Neural cell (in vitro differentiated cells): Measurements from ENCODE around the gene KRT222. TPM values are rescaled to one million over a fixed set of nuclear protein-coding genes. Genes with fewer than 3 reads are reported as not detected.

ENCODE experiments used
- H2AFZ ChIP-seq: fragments of 200-600, 300-800 bp; sonication (generic), shearing (Covaris generic); 2 replicates; pipeline ENCODE4 v1.6.0; 2014; ENCODE audit warnings: low read depth, mild to moderate bottlenecking, antibody characterized with exemption, low read length, moderate library complexity
- H3F3A ChIP-seq: fragments of 200-600 bp; shearing (Covaris generic); 2 replicates; pipeline ENCODE4 v1.6.1; 2016; ENCODE audit warnings: mild to moderate bottlenecking, moderate library complexity, mixed read lengths, antibody characterized with exemption, low read length; ENCODE audit not compliant: insufficient read depth, poor library complexity, severe bottlenecking
- H3K27ac ChIP-seq: fragments of 200-600, 300-800 bp; sonication (generic), shearing (Covaris generic); 2 replicates; pipeline ENCODE4 v1.5.1; 2014; ENCODE audit warnings: mild to moderate bottlenecking, low read length, moderate library complexity
- H3K27me3 ChIP-seq: fragments of 300-800, 200-600 bp; sonication (generic), shearing (Covaris generic); 2 replicates; pipeline ENCODE4 v1.6.0; 2014; ENCODE audit warnings: mild to moderate bottlenecking, low read depth, low read length, moderate library complexity; ENCODE audit not compliant: insufficient read depth
- H3K36me3 ChIP-seq: fragments of 300-800, 200-600 bp; sonication (generic), shearing (Covaris generic); 2 replicates; pipeline ENCODE4 v1.5.1; 2014; ENCODE audit warnings: mild to moderate bottlenecking, antibody characterized with exemption, low read length, moderate library complexity; ENCODE audit not compliant: insufficient read depth
- H3K4me2 ChIP-seq: fragments of 300-800, 200-600 bp; sonication (generic), shearing (Covaris generic); 2 replicates; pipeline ENCODE4 v1.6.0; 2014; ENCODE audit warnings: mild to moderate bottlenecking, low read length
- H3K4me3 ChIP-seq: fragments of 300-800, 200-600 bp; sonication (generic), shearing (Covaris generic); 2 replicates; pipeline ENCODE4 v1.5.1; 2014; ENCODE audit warnings: mild to moderate bottlenecking, low read length, moderate library complexity
- H3K79me2 ChIP-seq: fragments of 200-600 bp; shearing (Covaris generic); replicated peaks from 2 replicates; pipeline ENCODE4 v1.6.0; 2014; ENCODE audit warnings: mild to moderate bottlenecking, low read length, moderate library complexity; ENCODE audit not compliant: insufficient read depth
- H3K9ac ChIP-seq: fragments of 300-800, 200-600 bp; sonication (generic), shearing (Covaris generic); 2 replicates; pipeline ENCODE4 v1.6.1; 2016; ENCODE audit warnings: mild to moderate bottlenecking, low read length, mixed read lengths
- H3K9me2 ChIP-seq: fragments of 200-600 bp; shearing (Covaris generic); 2 replicates; pipeline ENCODE4 v1.6.1; 2016; ENCODE audit warnings: mild to moderate bottlenecking, low read length, mixed read lengths; ENCODE audit not compliant: insufficient read depth
- H3K9me3 ChIP-seq: fragments of 200-600, 300-800 bp; sonication (generic), shearing (Covaris generic); 2 replicates; pipeline ENCODE4 v1.6.1; 2016; ENCODE audit warnings: mild to moderate bottlenecking, mixed run types, low read length, moderate library complexity, mixed read lengths
- H4K20me1 ChIP-seq: fragments of 200-600 bp; shearing (Covaris generic); 2 replicates; pipeline ENCODE4 v1.6.1; 2016; ENCODE audit warnings: mild to moderate bottlenecking, mixed run types; ENCODE audit not compliant: insufficient read depth
- EP300 ChIP-seq: fragments of 450-650 bp; conservative IDR thresholded peaks from 2 replicates; pipeline ENCODE4 v1.6.1; 2014; ENCODE audit warnings: antibody characterized with exemption, mild to moderate bottlenecking, moderate library complexity; ENCODE audit not compliant: poor library complexity, severe bottlenecking
- EZH2 ChIP-seq: fragments of 200-600, 300-800 bp; shearing (Covaris generic), sonication (generic); IDR thresholded peaks from 2 replicates; pipeline ENCODE4 v1.6.1; 2014; ENCODE audit warnings: antibody characterized with exemption, low read length, borderline replicate concordance, mild to moderate bottlenecking; ENCODE audit not compliant: insufficient read depth, poor library complexity, severe bottlenecking
- MXI1 ChIP-seq: fragments of 450-650 bp; conservative IDR thresholded peaks from 2 replicates; pipeline ENCODE4 v1.6.1; 2014; ENCODE audit warnings: antibody characterized with exemption, mild to moderate bottlenecking; ENCODE audit not compliant: poor library complexity, severe bottlenecking
- POLR2AphosphoS5 ChIP-seq: IDR thresholded peaks from 2 replicates; pipeline ENCODE4 v1.6.1; 2012
- RAD21 ChIP-seq: fragments of 450-650 bp; conservative IDR thresholded peaks from 2 replicates; pipeline ENCODE4 v1.6.1; 2014; ENCODE audit warnings: antibody characterized with exemption, mild to moderate bottlenecking, moderate library complexity
- REST ChIP-seq: IDR thresholded peaks from 2 replicates; pipeline ENCODE4 v1.6.1; 2012; ENCODE audit warnings: borderline replicate concordance
- SMC3 ChIP-seq: fragments of 450-650 bp; conservative IDR thresholded peaks from 2 replicates; pipeline ENCODE4 v1.6.1; 2014; ENCODE audit warnings: antibody characterized with exemption, mild to moderate bottlenecking, moderate library complexity; ENCODE audit not compliant: poor library complexity
- TAF1 ChIP-seq: IDR thresholded peaks from 2 replicates; pipeline ENCODE4 v1.6.1; 2012; ENCODE audit warnings: low read depth
- polyA plus RNA-seq: library from polyadenylated mRNA; depleted of rRNA; stranded (reverse); fragments of >200 nt; gene quantifications from 2 replicates; pipeline ENCODE4 v1.2.3, GENCODE V29; 2014
- TF ChIP-seq, protein P1 (sequence below): fragments of 450-650 bp; IDR thresholded peaks from 2 replicates; pipeline ENCODE4 v1.5.1; 2014; ENCODE audit warnings: antibody characterized with exemption, mild to moderate bottlenecking, moderate library complexity; ENCODE audit not compliant: poor library complexity, severe bottlenecking

KRT222 gene
- polyA plus RNA-seq, 1 donor from 2014 or later: 15.1 TPM

DNA sequence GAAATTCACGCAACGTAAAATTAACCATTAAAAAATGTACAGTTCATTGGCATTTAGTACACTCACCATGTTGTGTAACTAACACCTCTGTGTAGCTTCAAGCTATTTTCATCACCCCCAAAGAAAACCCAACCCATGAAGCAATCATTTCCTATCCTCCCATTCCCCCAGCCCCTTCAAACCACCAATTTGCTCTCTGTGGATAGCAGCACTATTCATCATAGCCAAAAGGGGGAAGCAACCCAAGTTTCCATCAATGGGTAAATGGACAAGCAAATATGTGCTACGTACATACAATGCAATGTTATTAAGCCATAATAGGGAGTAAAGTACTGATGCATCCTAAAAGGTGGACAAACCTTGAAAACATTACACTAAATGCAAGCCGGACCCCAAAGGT lies 10.9 kb upstream of the KRT222 start:
- Histone ChIP-seq H3K9ac (no peak overlapping the region), H3K4me2 (no peak overlapping the region), H2AFZ (no peak overlapping the region), H3K4me3 (no peak overlapping the region), H3K36me3 (no peaks in the 10 kb centered on the region), H3F3A (no peaks in the 10 kb centered on the region), H3K9me3 (no peaks in the 10 kb centered on the region), H4K20me1 (no peaks in the 10 kb centered on the region), H3K27ac (no peak overlapping the region), H3K79me2 (no peaks in the 10 kb centered on the region), H3K9me2 (no peaks in the 10 kb centered on the region), H3K27me3 (no peaks in the 10 kb centered on the region)
- TF ChIP-seq POLR2AphosphoS5 (no peak), EZH2 (no peak), REST (no peak)
- TF ChIP-seq, protein P1, sequence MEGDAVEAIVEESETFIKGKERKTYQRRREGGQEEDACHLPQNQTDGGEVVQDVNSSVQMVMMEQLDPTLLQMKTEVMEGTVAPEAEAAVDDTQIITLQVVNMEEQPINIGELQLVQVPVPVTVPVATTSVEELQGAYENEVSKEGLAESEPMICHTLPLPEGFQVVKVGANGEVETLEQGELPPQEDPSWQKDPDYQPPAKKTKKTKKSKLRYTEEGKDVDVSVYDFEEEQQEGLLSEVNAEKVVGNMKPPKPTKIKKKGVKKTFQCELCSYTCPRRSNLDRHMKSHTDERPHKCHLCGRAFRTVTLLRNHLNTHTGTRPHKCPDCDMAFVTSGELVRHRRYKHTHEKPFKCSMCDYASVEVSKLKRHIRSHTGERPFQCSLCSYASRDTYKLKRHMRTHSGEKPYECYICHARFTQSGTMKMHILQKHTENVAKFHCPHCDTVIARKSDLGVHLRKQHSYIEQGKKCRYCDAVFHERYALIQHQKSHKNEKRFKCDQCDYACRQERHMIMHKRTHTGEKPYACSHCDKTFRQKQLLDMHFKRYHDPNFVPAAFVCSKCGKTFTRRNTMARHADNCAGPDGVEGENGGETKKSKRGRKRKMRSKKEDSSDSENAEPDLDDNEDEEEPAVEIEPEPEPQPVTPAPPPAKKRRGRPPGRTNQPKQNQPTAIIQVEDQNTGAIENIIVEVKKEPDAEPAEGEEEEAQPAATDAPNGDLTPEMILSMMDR: no peak

- H3K4me3 ChIP-seq: no peak overlapping the region
- H3K27me3 ChIP-seq: no peaks in the 10 kb centered on the region
- no peaks in the 10 kb centered on the region for H3K9me2 ChIP-seq
- TF ChIP-seq EP300 (no peak), EZH2 (no peak), RAD21 (no peak), POLR2AphosphoS5 (no peak), SMC3 (no peak), MXI1 (no peak), TAF1 (no peak), REST (no peak)
- TF ChIP-seq, protein P1: no peak
- H3K27ac ChIP-seq: no peak overlapping the region
- no peaks in the 10 kb centered on the region for H3K36me3 ChIP-seq
- no peaks in the 10 kb centered on the region for H4K20me1 ChIP-seq
- no peaks in the 10 kb centered on the region for H3K9me3 ChIP-seq
- no peaks in the 10 kb centered on the region for H3K79me2 ChIP-seq
- no peak overlapping the region for H3K9ac ChIP-seq
- no peak overlapping the region for H2AFZ ChIP-seq
- H3K4me2 ChIP-seq: no peak overlapping the region
- H3F3A ChIP-seq: no peaks in the 10 kb centered on the region
These were observed 7.7 kb upstream of the KRT222 start for GRCh38 chr17:40672654-40673053.
